T-helper 1 cell (primary cell): Measurements from ENCODE around the gene ITGB3.

Source experiments
- DNase-seq, 5 donors: peaks; one replicate each; pipeline ENCODE4 v3.0.0-alpha.2; 2012 to 2020

ITGB3 gene

GRCh38 chr17:47277921-47278320 lies 24.3 kb downstream of the ITGB3 start:
- no peak for DNase-seq

- DNase-seq: no peak
Observed at GRCh38 chr17:47278561-47278960, 24.9 kb downstream of the ITGB3 start.

GRCh38 chr17:47279062-47279801 lies 25.6 kb downstream of the ITGB3 start:
- DNase-seq: no peak

GRCh38 chr17:47280072-47280811 lies 26.6 kb downstream of the ITGB3 start:
- DNase-seq: no peak

GRCh38 chr17:47281216-47281615 lies 27.6 kb downstream of the ITGB3 start:
- no peak for DNase-seq

GRCh38 chr17:47285003-47285402 lies 31.4 kb downstream of the ITGB3 start:
- no peak for DNase-seq

GRCh38 chr17:47286198-47286914 lies 32.7 kb downstream of the ITGB3 start:
- DNase-seq: peak in 1 of 5 donors; percentile 43

- no peak for DNase-seq
Observed at GRCh38 chr17:47287068-47287467, 33.4 kb downstream of the ITGB3 start.

GRCh38 chr17:47287639-47288038 lies 34.0 kb downstream of the ITGB3 start:
- no peak for DNase-seq

GRCh38 chr17:47288531-47289116 lies 35.0 kb downstream of the ITGB3 start:
- no peak for DNase-seq

- DNase-seq: no peak
Observed at GRCh38 chr17:47289302-47289701, 35.7 kb downstream of the ITGB3 start.

- no peak for DNase-seq
Observed at GRCh38 chr17:47290870-47291241, 37.2 kb downstream of the ITGB3 start.

- no peak for DNase-seq
Observed at GRCh38 chr17:47291242-47291873, 37.7 kb downstream of the ITGB3 start.

GRCh38 chr17:47292206-47292605 lies 38.6 kb downstream of the ITGB3 start:
- DNase-seq: no peak

- DNase-seq: no peak
Observed at GRCh38 chr17:47295037-47295873, 41.6 kb downstream of the ITGB3 start.

GRCh38 chr17:47295874-47296255 lies 42.2 kb downstream of the ITGB3 start:
- no peak for DNase-seq

- DNase-seq: no peak
Observed at GRCh38 chr17:47297661-47298400, 44.2 kb downstream of the ITGB3 start.

- DNase-seq: no peak
Observed at GRCh38 chr17:47298712-47299111, 45.1 kb downstream of the ITGB3 start.

- no peak for DNase-seq
Observed at GRCh38 chr17:47299239-47299910, 45.7 kb downstream of the ITGB3 start.

GRCh38 chr17:47300718-47301117 lies 47.1 kb downstream of the ITGB3 start:
- no peak for DNase-seq

- DNase-seq: peak in 1 of 5 donors; percentile 33
Observed at GRCh38 chr17:47301161-47301560, 47.5 kb downstream of the ITGB3 start.
